GM19455 (cell line): Measurements from ENCODE around the gene LHB.
"Not testable (repeated sequence)": the region's sequence is repeated elsewhere in the genome, so short reads cannot be mapped to it uniquely, and the experiment has no call there.

ENCODE experiments used
- ATAC-seq: cut with Tn5 transposase; IDR thresholded peaks from one replicate; pipeline ENCODE4 v1.9.1; 2021; ENCODE audit not compliant: unreplicated experiment

LHB gene

GRCh38 chr19:49038557-49039276, 21.8 kb upstream of the LHB start:
- ATAC-seq = not testable (repeated sequence)

- ATAC-seq = not testable (repeated sequence)
These were observed 21.2 kb upstream of the LHB start for GRCh38 chr19:49038111-49038510.

- not testable (repeated sequence) for ATAC-seq
These were observed 19.9 kb upstream of the LHB start, which contains the start of gene CGB1 for GRCh38 chr19:49036815-49037214. Gene CGB1 (minus strand): TSS chr19:49036895. CDS start chr19:49036711, 184 bp downstream.

- not testable (repeated sequence) for ATAC-seq
These were observed 14.9 kb upstream of the LHB start, which contains the start of gene CGB2 for GRCh38 chr19:49031642-49032301. Gene CGB2 (plus strand): TSS chr19:49031890. CDS start chr19:49032096, 206 bp downstream.

GRCh38 chr19:49030323-49030722, 13.4 kb upstream of the LHB start:
- not testable (repeated sequence) for ATAC-seq

GRCh38 chr19:49029749-49030148, 12.9 kb upstream of the LHB start:
- not testable (repeated sequence) for ATAC-seq

GRCh38 chr19:49028686-49029085, 11.8 kb upstream of the LHB start:
- not testable (repeated sequence) for ATAC-seq

- not testable (repeated sequence) for ATAC-seq
These were observed 8.7 kb upstream of the LHB start for GRCh38 chr19:49025599-49025998.

- not testable (repeated sequence) for ATAC-seq
These were observed 8.2 kb upstream of the LHB start for GRCh38 chr19:49025088-49025487.

- not testable (repeated sequence) for ATAC-seq
These were observed 7.3 kb upstream of the LHB start, which contains the start of gene CGB3 for GRCh38 chr19:49024233-49024632. Gene CGB3 (minus strand): TSS chr19:49024333. CDS start chr19:49023971, 362 bp downstream.

GRCh38 chr19:49022116-49022515, 5.2 kb upstream of the LHB start:
- ATAC-seq = no peak

- ATAC-seq = no peak
These were observed 4.3 kb upstream of the LHB start for GRCh38 chr19:49020931-49021895.

GRCh38 chr19:49020342-49020741, 3.5 kb upstream of the LHB start:
- ATAC-seq = no peak

- ATAC-seq = no peak
These were observed 2.5 kb upstream of the LHB start for GRCh38 chr19:49019242-49019932.

- not testable (repeated sequence) for ATAC-seq
These were observed 1.7 kb upstream of the LHB start for GRCh38 chr19:49018388-49019241.

- ATAC-seq = no peak
These were observed 918 bp upstream of the LHB start for GRCh38 chr19:49017666-49018351.

GRCh38 chr19:49016067-49016839, 638 bp downstream of the LHB start:
- no peak for ATAC-seq

GRCh38 chr19:49014870-49015255, 2.0 kb downstream of the LHB start:
- no peak for ATAC-seq
